HepG2 (cell line): ENCODE results near the gene TBX6. TPM values are rescaled to one million over a fixed set of nuclear protein-coding genes. Genes with fewer than 3 reads are reported as not detected.

Experiments used
- CBX5 ChIP-seq: sonication (generic); formaldehyde crosslinking; IDR thresholded peaks from 2 replicates; pipeline ENCODE4 v1.4.0; 2020; ENCODE audit warnings: missing genetic modification reagents, borderline replicate concordance
- GATAD1 ChIP-seq: IDR thresholded peaks from 2 replicates; pipeline ENCODE4 v1.6.1; 2016; ENCODE audit warnings: missing genetic modification reagents, missing compliant biosample characterization
- MAF1 ChIP-seq: sonication (generic); formaldehyde crosslinking; IDR thresholded peaks from 2 replicates; pipeline ENCODE4 v1.5.0; 2020; ENCODE audit warnings: missing genetic modification reagents, borderline replicate concordance
- NFE2L2 ChIP-seq: fragments of 150-350 bp; IDR thresholded peaks from 2 replicates; pipeline ENCODE4 v1.6.1; 2014; ENCODE audit warnings: low read length
- NR3C1 ChIP-seq: sonication (generic); formaldehyde crosslinking; IDR thresholded peaks from 2 replicates; pipeline ENCODE4 v1.4.0; 2020; ENCODE audit warnings: missing genetic modification reagents
- ONECUT2 ChIP-seq: sonication (generic); formaldehyde crosslinking; IDR thresholded peaks from 2 replicates; pipeline ENCODE4 v1.4.0; 2020; ENCODE audit warnings: missing genetic modification reagents
- PHF8 ChIP-seq: sonication (generic); formaldehyde crosslinking; IDR thresholded peaks from 2 replicates; pipeline ENCODE4 v1.5.0; 2020; ENCODE audit warnings: missing genetic modification reagents
- PRMT3 ChIP-seq: sonication (generic); formaldehyde crosslinking; IDR thresholded peaks from 2 replicates; pipeline ENCODE4 v1.8.1; 2022; ENCODE audit warnings: low read depth, mild to moderate bottlenecking, moderate library complexity, missing genetic modification reagents, borderline replicate concordance
- RNF2 ChIP-seq: fragments of 450-650 bp; conservative IDR thresholded peaks from 2 replicates; pipeline ENCODE4 v1.6.1; 2016; ENCODE audit warnings: low read depth
- RXRB ChIP-seq: IDR thresholded peaks from 2 replicates; pipeline ENCODE4 v1.6.1; 2016; ENCODE audit warnings: borderline replicate concordance, missing genetic modification reagents, missing compliant biosample characterization
- SOX6 ChIP-seq, 2 experiments: fragments of 450-650 bp in 1 of 2; sonication (generic) in 1 of 2; formaldehyde crosslinking in 1 of 2; IDR thresholded peaks; 2 replicates each; pipeline versions ENCODE4 v1.4.0 to v1.6.1; 2017 to 2020; ENCODE audit warnings: antibody characterized with exemption in 1 of 2, mild to moderate bottlenecking in 1 of 2, missing genetic modification reagents in 1 of 2
- SPEN ChIP-seq: sonication (generic); formaldehyde crosslinking; IDR thresholded peaks from 2 replicates; pipeline ENCODE4 v1.5.1; 2020; ENCODE audit warnings: low read depth, mild to moderate bottlenecking, missing genetic modification reagents
- ZFAT ChIP-seq: sonication (generic); formaldehyde crosslinking; conservative IDR thresholded peaks from 2 replicates; pipeline ENCODE4 v1.8.1; 2023; ENCODE audit warnings: missing genetic modification reagents, inconsistent platforms
- ZFP62 ChIP-seq: sonication (generic); formaldehyde crosslinking; IDR thresholded peaks from 2 replicates; pipeline ENCODE4 v1.4.0; 2020; ENCODE audit warnings: missing genetic modification reagents
- ZNF44 ChIP-seq: sonication (generic); formaldehyde crosslinking; IDR thresholded peaks from 2 replicates; pipeline ENCODE4 v1.5.1; 2020; ENCODE audit warnings: mild to moderate bottlenecking, missing genetic modification reagents
- ZNF563 ChIP-seq: sonication (generic); formaldehyde crosslinking; IDR thresholded peaks from 2 replicates; pipeline ENCODE4 v1.8.0; 2022; ENCODE audit warnings: mild to moderate bottlenecking, moderate library complexity, missing genetic modification reagents
- ZNF674 ChIP-seq: sonication (generic); formaldehyde crosslinking; IDR thresholded peaks from 2 replicates; pipeline ENCODE4 v1.5.0; 2020; ENCODE audit warnings: low read depth, mild to moderate bottlenecking, missing genetic modification reagents
- polyA plus RNA-seq, 8 experiments: library from polyadenylated mRNA; depleted of rRNA in 3 of 8; stranded (reverse) in 7 of 8; unstranded in 1 of 8; fragments of >200 nt; fragmentation: Illumina TruSeq in 4 of 8; extraction: Trizol in 4 of 8; gene quantifications; 2 replicates each; pipeline versions ENCODE4 v1.2.1 to v1.2.3, GENCODE V29; 2011 to 2016; ENCODE audit warnings: low read depth in 4 of 8, missing spikeins in 1 of 8, mixed read lengths in 1 of 8; ENCODE audit not compliant: insufficient read depth in 1 of 8
- total RNA-seq, 5 experiments: library from RNA; depleted of rRNA; stranded (reverse); fragments of >200 nt; fragmentation: Illumina TruSeq; extraction: Trizol; gene quantifications; 2 replicates each; pipeline ENCODE4 v1.2.3, GENCODE V29; 2016; ENCODE audit warnings: low read depth in 1 of 5
- TF ChIP-seq, protein P1 (sequence below): sonication (generic); formaldehyde crosslinking; IDR thresholded peaks from 2 replicates; pipeline ENCODE4 v1.4.0; 2020; ENCODE audit warnings: missing genetic modification reagents
- TF ChIP-seq, protein P2 (sequence below): sonication (generic); formaldehyde crosslinking; IDR thresholded peaks from 2 replicates; pipeline ENCODE4 v1.4.0; 2020; ENCODE audit warnings: missing genetic modification reagents
- TF ChIP-seq, protein P3 (sequence below): sonication (generic); formaldehyde crosslinking; IDR thresholded peaks from 2 replicates; pipeline ENCODE4 v1.8.0; 2022; ENCODE audit warnings: missing genetic modification reagents, low read depth, mild to moderate bottlenecking, borderline replicate concordance
- TF ChIP-seq, protein P4 (sequence below): sonication (generic); formaldehyde crosslinking; IDR thresholded peaks from 2 replicates; pipeline ENCODE4 v1.9.0; 2021; ENCODE audit warnings: missing genetic modification reagents, mild to moderate bottlenecking, borderline replicate concordance
- TF ChIP-seq, protein P5 (sequence below): IDR thresholded peaks from 2 replicates; pipeline ENCODE4 v1.6.1; 2016; ENCODE audit warnings: mild to moderate bottlenecking, missing biosample characterization, missing genetic modification reagents

TBX6 gene
- total and polyA plus RNA-seq, 2 of the 13 experiments (the other 11 are each of a cell fraction or from before 2014, with no cell fraction given): 0.24 to 0.42 TPM

DNA sequence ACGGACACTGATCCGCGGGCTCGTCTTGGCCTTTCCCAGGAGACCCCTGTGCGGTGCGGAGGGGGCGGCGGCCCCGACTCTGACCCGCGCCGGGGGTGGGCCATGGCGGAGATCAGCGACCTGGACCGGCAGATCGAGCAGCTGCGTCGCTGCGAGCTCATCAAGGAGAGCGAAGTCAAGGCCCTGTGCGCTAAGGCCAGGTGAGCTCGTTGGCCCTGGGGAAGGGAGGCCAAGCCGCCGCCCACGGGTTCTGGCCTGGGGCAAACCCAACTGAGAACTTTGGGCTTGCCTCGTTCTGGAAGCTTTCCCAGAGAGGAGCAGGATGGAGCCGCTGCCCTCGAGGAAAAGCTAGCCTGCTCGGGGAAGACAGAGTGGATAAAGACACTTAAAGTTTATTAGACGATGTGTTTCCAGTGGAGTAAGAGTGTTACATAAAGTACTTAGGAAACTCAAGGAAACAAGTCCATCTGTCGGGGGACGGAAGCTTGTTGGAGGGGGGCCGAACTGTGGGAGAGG lies 15.4 kb downstream of the TBX6 start (continued):
- TF ChIP-seq, protein P1, sequence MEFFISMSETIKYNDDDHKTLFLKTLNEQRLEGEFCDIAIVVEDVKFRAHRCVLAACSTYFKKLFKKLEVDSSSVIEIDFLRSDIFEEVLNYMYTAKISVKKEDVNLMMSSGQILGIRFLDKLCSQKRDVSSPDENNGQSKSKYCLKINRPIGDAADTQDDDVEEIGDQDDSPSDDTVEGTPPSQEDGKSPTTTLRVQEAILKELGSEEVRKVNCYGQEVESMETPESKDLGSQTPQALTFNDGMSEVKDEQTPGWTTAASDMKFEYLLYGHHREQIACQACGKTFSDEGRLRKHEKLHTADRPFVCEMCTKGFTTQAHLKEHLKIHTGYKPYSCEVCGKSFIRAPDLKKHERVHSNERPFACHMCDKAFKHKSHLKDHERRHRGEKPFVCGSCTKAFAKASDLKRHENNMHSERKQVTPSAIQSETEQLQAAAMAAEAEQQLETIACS (CRISPR knock-in tag): peak; percentile 8; the same call in 1 of the 2 replicates
- TF ChIP-seq MAF1 (CRISPR knock-in tag) (no peak), ZNF44 (CRISPR knock-in tag) (no peak), GATAD1 (CRISPR knock-in tag) (no peak), SOX6 (IDR thresholded peaks at IDR 0.05) (no peak), SOX6 (CRISPR knock-in tag; IDR thresholded peaks at IDR 0.05) (no peak), ONECUT2 (CRISPR knock-in tag) (no peak), PRMT3 (CRISPR knock-in tag) (no peak), NR3C1 (CRISPR knock-in tag) (no peak; the same call in 1 of the 2 replicates), ZNF563 (no peak), CBX5 (CRISPR knock-in tag) (no peak), SPEN (CRISPR knock-in tag) (peak; percentile 1; the same call in 1 of the 2 replicates), RXRB (CRISPR knock-in tag) (no peak), PHF8 (CRISPR knock-in tag) (peak; percentile 17; the same call in 1 of the 2 replicates), ZFP62 (CRISPR knock-in tag) (no peak), ZFAT (CRISPR knock-in tag) (0 out of 2 replicates have a peak, but pooled peaks have one; percentile 11), RNF2 (no peak), ZNF674 (CRISPR knock-in tag) (no peak), NFE2L2 (no peak)
- TF ChIP-seq, protein P2, sequence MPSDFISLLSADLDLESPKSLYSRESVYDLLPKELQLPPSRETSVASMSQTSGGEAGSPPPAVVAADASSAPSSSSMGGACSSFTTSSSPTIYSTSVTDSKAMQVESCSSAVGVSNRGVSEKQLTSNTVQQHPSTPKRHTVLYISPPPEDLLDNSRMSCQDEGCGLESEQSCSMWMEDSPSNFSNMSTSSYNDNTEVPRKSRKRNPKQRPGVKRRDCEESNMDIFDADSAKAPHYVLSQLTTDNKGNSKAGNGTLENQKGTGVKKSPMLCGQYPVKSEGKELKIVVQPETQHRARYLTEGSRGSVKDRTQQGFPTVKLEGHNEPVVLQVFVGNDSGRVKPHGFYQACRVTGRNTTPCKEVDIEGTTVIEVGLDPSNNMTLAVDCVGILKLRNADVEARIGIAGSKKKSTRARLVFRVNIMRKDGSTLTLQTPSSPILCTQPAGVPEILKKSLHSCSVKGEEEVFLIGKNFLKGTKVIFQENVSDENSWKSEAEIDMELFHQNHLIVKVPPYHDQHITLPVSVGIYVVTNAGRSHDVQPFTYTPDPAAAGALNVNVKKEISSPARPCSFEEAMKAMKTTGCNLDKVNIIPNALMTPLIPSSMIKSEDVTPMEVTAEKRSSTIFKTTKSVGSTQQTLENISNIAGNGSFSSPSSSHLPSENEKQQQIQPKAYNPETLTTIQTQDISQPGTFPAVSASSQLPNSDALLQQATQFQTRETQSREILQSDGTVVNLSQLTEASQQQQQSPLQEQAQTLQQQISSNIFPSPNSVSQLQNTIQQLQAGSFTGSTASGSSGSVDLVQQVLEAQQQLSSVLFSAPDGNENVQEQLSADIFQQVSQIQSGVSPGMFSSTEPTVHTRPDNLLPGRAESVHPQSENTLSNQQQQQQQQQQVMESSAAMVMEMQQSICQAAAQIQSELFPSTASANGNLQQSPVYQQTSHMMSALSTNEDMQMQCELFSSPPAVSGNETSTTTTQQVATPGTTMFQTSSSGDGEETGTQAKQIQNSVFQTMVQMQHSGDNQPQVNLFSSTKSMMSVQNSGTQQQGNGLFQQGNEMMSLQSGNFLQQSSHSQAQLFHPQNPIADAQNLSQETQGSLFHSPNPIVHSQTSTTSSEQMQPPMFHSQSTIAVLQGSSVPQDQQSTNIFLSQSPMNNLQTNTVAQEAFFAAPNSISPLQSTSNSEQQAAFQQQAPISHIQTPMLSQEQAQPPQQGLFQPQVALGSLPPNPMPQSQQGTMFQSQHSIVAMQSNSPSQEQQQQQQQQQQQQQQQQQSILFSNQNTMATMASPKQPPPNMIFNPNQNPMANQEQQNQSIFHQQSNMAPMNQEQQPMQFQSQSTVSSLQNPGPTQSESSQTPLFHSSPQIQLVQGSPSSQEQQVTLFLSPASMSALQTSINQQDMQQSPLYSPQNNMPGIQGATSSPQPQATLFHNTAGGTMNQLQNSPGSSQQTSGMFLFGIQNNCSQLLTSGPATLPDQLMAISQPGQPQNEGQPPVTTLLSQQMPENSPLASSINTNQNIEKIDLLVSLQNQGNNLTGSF (CRISPR knock-in tag): 0 out of 2 replicates have a peak, but pooled peaks have one; percentile 50
- TF ChIP-seq, protein P3, sequence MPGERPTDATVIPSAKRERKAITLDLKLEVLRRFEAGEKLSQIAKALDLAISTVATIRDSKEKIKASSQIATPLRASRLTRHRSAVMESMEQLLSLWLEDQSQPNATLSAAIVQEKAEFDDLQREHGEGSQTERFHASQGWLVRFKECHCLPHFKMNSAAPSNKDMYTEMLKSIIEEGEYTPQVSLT (CRISPR knock-in tag): no peak
- TF ChIP-seq, protein P4, sequence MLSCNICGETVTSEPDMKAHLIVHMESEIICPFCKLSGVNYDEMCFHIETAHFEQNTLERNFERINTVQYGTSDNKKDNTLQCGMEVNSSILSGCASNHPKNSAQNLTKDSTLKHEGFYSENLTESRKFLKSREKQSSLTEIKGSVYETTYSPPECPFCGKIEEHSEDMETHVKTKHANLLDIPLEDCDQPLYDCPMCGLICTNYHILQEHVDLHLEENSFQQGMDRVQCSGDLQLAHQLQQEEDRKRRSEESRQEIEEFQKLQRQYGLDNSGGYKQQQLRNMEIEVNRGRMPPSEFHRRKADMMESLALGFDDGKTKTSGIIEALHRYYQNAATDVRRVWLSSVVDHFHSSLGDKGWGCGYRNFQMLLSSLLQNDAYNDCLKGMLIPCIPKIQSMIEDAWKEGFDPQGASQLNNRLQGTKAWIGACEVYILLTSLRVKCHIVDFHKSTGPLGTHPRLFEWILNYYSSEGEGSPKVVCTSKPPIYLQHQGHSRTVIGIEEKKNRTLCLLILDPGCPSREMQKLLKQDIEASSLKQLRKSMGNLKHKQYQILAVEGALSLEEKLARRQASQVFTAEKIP: no peak
- TF ChIP-seq, protein P5, sequence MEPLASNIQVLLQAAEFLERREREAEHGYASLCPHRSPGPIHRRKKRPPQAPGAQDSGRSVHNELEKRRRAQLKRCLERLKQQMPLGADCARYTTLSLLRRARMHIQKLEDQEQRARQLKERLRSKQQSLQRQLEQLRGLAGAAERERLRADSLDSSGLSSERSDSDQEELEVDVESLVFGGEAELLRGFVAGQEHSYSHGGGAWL (CRISPR knock-in tag): no peak
